ENCODE data around the gene CDH4.
A peak's percentile ranks its signal among the peaks of the same experiment; 100 is the strongest.

Gene CDH4

DNA sequence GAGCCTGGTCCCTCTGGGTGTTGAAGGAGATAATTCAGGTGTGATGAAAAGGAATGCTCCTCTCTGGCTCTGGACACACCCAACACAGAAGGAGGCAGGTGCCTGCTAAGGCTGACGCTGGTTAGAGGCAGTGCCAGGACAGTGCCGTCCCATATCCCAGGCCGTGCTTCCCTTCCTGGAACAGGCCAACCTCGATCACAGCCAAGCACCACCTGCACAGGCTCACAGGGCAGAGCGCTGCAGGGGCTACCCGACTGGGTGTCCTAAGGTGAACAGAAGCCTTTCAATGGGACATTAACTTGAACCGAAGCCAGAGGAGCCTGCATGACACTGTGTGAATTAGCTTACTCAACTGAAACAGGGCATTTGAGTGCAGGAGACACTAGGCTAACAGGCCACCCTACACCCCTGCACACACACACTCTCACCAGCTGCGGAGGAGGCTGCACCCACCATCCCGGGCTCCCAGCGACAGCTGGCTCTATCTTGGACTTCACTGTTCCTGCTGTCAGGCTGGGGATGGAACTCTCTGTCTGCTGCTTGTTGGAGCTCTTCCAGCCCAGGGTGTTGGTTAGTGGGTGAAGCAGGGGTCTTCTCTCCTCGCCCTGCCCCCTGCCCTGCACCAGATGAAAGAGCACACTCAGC, 466.4 kb downstream of the CDH4 start:
- Histone ChIP-seq H3K4me1 (ENCODE audit: control insufficient read depth, insufficient read depth, low read length) (peaks cover 11% of the 10 kb centered on the region), H3K4me3 (ENCODE audit: low read depth, low read length) (no peak overlapping the region), H3K9ac (ENCODE audit: low read depth, low read length) (peak overlapping the region; percentile 8), H3K27me3 (ENCODE audit: control insufficient read depth, insufficient read depth, low read length) (no peaks in the 10 kb centered on the region), H3K9me3 (ENCODE audit: control insufficient read depth, insufficient read depth, low read length) (no peaks in the 10 kb centered on the region), H3K36me3 (ENCODE audit: control insufficient read depth, insufficient read depth, low read length) (no peaks in the 10 kb centered on the region)

DNA sequence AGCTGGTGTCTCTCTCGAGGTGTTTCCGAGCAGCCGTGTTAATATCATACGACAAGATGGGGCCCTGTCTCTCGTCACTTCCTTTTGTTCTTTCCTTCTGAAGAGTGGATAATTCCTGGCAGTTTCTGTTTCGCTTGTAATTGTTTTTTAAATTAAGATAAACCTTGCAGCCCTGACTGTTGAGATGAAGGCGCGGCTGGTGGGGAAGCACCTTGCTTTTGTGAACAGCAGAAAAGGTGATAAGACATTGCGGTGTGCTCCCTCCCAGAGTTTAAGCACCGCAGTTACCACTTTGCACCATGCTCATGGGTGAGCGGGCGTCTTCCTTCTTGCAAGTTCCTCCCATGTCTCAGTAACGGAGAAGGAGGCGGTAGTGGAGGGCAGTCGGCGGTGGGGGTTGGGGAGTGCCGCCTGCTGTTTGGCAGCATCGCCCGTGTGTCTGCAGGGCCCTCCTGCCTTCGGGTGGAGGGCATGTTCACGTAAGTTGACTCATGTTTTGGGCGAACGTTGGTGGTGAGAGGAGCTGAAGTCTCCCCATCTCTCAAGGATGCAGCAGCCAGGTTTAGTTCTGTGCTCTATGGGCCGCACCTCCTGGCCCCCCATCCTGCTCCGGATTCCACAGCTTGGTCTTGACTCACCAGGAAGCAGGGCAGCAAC, 467.8 kb downstream of the CDH4 start:
- Histone ChIP-seq H3K9me3 (ENCODE audit: control insufficient read depth, insufficient read depth, low read length) (no peaks in the 10 kb centered on the region), H3K27me3 (ENCODE audit: control insufficient read depth, insufficient read depth, low read length) (no peaks in the 10 kb centered on the region), H3K4me3 (ENCODE audit: low read depth, low read length) (no peak overlapping the region), H3K9ac (ENCODE audit: low read depth, low read length) (peak overlapping the region; percentile 41), H3K4me1 (ENCODE audit: control insufficient read depth, insufficient read depth, low read length) (peaks cover 11% of the 10 kb centered on the region), H3K36me3 (ENCODE audit: control insufficient read depth, insufficient read depth, low read length) (no peaks in the 10 kb centered on the region)

DNA sequence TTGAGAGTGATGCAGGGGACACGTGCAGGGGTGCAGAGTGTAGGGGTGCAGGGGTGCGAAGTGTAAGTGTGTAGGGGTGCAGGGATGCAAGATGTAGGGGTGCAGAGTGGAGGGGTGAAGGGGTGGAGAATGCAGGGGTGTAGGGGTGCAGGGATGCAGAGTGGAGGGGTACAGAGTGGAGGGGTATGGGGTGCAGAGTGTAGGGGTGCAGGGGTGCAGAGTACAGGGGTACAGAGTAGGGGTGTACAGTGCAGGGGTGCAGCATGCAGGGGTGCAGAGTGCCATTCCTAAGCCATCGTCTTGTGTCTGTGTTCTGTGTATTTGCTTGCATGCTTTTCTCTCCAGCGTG, 468.3 kb downstream of the CDH4 start:
- H3K9me3 ChIP-seq (ENCODE audit: control insufficient read depth, insufficient read depth, low read length) = no peaks in the 10 kb centered on the region
- H3K36me3 ChIP-seq (ENCODE audit: control insufficient read depth, insufficient read depth, low read length) = no peaks in the 10 kb centered on the region
- H3K9ac ChIP-seq (ENCODE audit: low read depth, low read length) = no peak overlapping the region
- no peak overlapping the region for H3K4me3 ChIP-seq (ENCODE audit: low read depth, low read length)
- peaks cover 11% of the 10 kb centered on the region for H3K4me1 ChIP-seq (ENCODE audit: control insufficient read depth, insufficient read depth, low read length)
- H3K27me3 ChIP-seq (ENCODE audit: control insufficient read depth, insufficient read depth, low read length) = no peaks in the 10 kb centered on the region

DNA sequence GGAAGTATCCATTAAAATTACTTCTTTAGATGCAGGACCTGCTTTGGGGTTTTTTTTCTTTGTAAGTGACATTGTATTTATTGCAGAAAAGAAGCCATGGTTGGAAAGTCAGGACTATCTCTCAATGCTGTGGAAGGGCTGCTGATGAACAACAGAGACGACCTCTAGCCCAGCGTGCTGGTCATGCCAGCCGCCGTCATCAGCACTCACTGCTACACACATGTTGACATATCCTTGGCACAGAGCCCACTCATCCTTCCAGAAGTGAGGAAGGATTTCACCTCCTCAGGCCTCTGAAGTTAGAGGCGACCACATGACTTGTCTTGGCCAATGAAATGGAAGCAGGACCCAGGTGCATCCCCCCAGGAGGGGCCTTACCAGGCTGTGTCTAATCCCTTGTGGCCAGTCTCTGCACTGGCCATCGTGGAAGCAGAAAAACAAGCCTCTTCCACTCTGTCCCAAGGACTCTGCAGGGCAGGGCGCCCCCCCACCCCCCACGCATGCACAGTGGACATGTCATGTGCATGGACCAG, 470.2 kb downstream of the CDH4 start:
- Histone ChIP-seq H3K4me1 (ENCODE audit: control insufficient read depth, insufficient read depth, low read length) (peaks cover 11% of the 10 kb centered on the region), H3K9ac (ENCODE audit: low read depth, low read length) (no peak overlapping the region), H3K27me3 (ENCODE audit: control insufficient read depth, insufficient read depth, low read length) (no peaks in the 10 kb centered on the region)

GRCh38 chr20:61723529-61724257, 471.6 kb downstream of the CDH4 start:
- H3K4me1 ChIP-seq (ENCODE audit: control insufficient read depth, insufficient read depth, low read length) = peaks cover 10% of the 10 kb centered on the region
- no peaks in the 10 kb centered on the region for H3K27me3 ChIP-seq (ENCODE audit: control insufficient read depth, insufficient read depth, low read length)
- H3K36me3 ChIP-seq (ENCODE audit: control insufficient read depth, insufficient read depth, low read length) = no peaks in the 10 kb centered on the region
- H3K4me3 ChIP-seq (ENCODE audit: low read depth, low read length) = no peak overlapping the region
- peaks cover 3% of the 10 kb centered on the region for H3K9me3 ChIP-seq (ENCODE audit: control insufficient read depth, insufficient read depth, low read length)
- H3K9ac ChIP-seq (ENCODE audit: low read depth, low read length) = no peak overlapping the region

More for the DNA sequence above, 470.2 kb downstream of the CDH4 start:
- no peaks in the 10 kb centered on the region for H3K36me3 ChIP-seq (ENCODE audit: control insufficient read depth, insufficient read depth, low read length)
- H3K9me3 ChIP-seq (ENCODE audit: control insufficient read depth, insufficient read depth, low read length) = peaks cover 3% of the 10 kb centered on the region
- H3K4me3 ChIP-seq (ENCODE audit: low read depth, low read length) = no peak overlapping the region

DNA sequence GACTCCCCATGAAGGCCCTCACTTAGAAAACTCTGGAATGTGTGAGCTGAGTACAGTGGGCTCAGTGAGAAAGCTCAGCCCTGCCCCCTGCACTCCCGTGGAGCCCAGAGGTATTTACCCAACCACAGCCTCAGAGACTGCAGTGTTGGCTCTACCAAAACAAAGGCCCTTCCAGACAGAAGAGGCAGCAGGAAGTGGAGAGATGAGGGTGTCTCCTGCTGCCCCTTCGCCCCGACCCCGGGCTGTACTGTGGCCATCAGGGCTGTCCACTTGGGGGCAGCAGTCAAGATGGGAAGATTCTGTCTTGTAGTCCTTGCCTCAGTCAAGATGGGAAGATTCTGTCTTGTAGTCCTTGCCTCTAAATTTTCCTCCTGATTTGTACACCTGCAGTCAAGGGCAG, 472.3 kb downstream of the CDH4 start:
- H3K4me1 ChIP-seq (ENCODE audit: control insufficient read depth, insufficient read depth, low read length) = peaks cover 4% of the 10 kb centered on the region
- H3K36me3 ChIP-seq (ENCODE audit: control insufficient read depth, insufficient read depth, low read length) = no peaks in the 10 kb centered on the region
- H3K9me3 ChIP-seq (ENCODE audit: control insufficient read depth, insufficient read depth, low read length) = peaks cover 3% of the 10 kb centered on the region
- no peak overlapping the region for H3K4me3 ChIP-seq (ENCODE audit: low read depth, low read length)
- H3K27me3 ChIP-seq (ENCODE audit: control insufficient read depth, insufficient read depth, low read length) = no peaks in the 10 kb centered on the region
- H3K9ac ChIP-seq (ENCODE audit: low read depth, low read length) = no peak overlapping the region

DNA sequence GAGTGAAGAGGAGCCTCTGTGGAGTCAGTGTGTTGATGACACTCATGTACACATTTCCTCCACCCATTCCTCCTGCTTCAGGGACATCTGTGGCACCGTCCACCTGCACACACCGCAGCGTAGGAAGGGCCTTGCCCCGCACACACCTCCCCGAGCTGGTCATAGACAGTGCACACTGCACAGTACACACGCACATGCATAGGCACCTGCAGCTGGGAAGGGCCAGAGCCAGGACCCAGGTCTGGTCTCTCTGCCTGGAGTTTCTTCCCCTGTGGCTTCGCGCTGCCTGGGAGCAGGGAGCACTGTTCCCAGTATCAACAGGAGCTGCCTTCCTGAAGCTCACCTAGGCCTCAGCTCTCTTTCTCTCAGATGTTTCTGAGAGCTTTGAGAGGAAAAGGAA, 473.1 kb downstream of the CDH4 start:
- Histone ChIP-seq H3K27me3 (ENCODE audit: control insufficient read depth, insufficient read depth, low read length) (no peaks in the 10 kb centered on the region), H3K4me3 (ENCODE audit: low read depth, low read length) (no peak overlapping the region), H3K36me3 (ENCODE audit: control insufficient read depth, insufficient read depth, low read length) (no peaks in the 10 kb centered on the region), H3K4me1 (ENCODE audit: control insufficient read depth, insufficient read depth, low read length) (no peaks in the 10 kb centered on the region), H3K9me3 (ENCODE audit: control insufficient read depth, insufficient read depth, low read length) (peaks cover 3% of the 10 kb centered on the region), H3K9ac (ENCODE audit: low read depth, low read length) (no peak overlapping the region)

DNA sequence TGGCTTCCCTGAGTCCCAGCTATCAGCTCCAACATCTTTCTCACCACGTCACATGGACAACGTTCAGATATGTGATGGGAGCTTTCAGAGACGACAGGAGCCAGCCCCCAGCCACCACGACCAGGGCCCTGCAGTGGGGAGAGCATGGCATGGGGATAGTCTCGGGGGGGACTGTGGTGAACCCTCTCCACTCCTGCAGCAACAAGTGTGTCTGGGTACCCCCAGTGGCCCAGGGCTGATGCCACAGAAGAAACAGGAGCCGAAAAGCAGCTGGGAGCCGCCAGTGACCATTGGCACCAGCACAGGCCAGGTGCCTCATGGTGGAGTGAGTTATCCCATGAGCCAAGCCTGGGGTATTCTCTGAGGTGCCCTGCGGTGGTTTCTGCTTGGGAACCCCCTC, 473.9 kb downstream of the CDH4 start:
- Histone ChIP-seq H3K9ac (ENCODE audit: low read depth, low read length) (no peak overlapping the region), H3K27me3 (ENCODE audit: control insufficient read depth, insufficient read depth, low read length) (no peaks in the 10 kb centered on the region), H3K4me3 (ENCODE audit: low read depth, low read length) (no peak overlapping the region), H3K9me3 (ENCODE audit: control insufficient read depth, insufficient read depth, low read length) (peaks cover 3% of the 10 kb centered on the region), H3K4me1 (ENCODE audit: control insufficient read depth, insufficient read depth, low read length) (no peaks in the 10 kb centered on the region), H3K36me3 (ENCODE audit: control insufficient read depth, insufficient read depth, low read length) (no peaks in the 10 kb centered on the region)

DNA sequence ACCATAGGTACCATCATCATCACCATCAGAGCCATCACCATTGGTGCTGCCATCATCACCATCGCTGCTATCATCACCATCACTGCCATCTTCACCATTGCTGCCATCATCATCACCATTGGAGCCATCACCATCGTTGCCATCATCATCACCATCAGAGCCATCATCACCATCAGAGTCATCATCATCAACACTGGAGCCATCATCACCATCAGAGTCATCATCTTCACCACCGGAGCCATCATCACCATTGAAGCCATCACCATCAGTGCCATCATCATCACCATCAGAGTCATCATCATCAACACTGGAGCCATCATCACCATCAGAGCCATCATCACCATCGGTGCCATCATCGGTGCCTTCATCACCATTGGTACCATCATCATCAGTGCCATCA, 474.9 kb downstream of the CDH4 start:
- Histone ChIP-seq H3K9ac (ENCODE audit: low read depth, low read length) (no peak overlapping the region), H3K36me3 (ENCODE audit: control insufficient read depth, insufficient read depth, low read length) (no peaks in the 10 kb centered on the region), H3K4me1 (ENCODE audit: control insufficient read depth, insufficient read depth, low read length) (no peaks in the 10 kb centered on the region), H3K27me3 (ENCODE audit: control insufficient read depth, insufficient read depth, low read length) (no peaks in the 10 kb centered on the region), H3K4me3 (ENCODE audit: low read depth, low read length) (no peak overlapping the region), H3K9me3 (ENCODE audit: control insufficient read depth, insufficient read depth, low read length) (peaks cover 3% of the 10 kb centered on the region)

DNA sequence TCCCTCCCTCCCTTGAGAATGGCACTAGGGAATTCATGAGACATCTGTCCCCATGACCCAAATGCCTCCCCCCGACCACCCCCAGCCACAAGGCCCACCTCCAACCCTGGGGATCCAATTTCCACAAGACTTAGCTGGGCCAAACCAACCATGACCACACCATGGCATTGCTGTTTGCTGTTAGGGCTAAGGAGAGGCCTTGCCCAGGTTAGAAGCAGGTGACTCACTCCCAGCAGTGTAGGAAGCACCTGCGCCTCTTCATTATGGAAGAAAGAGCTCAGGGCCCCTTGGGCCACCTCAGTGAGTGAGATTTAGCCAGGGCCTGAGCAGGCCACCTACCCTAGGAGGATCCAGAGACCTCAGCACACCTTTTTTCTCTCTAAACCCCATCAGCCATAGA, 475.7 kb downstream of the CDH4 start:
- Histone ChIP-seq H3K4me3 (ENCODE audit: low read depth, low read length) (no peak overlapping the region), H3K9me3 (ENCODE audit: control insufficient read depth, insufficient read depth, low read length) (peaks cover 3% of the 10 kb centered on the region), H3K27me3 (ENCODE audit: control insufficient read depth, insufficient read depth, low read length) (no peaks in the 10 kb centered on the region), H3K36me3 (ENCODE audit: control insufficient read depth, insufficient read depth, low read length) (no peaks in the 10 kb centered on the region), H3K4me1 (ENCODE audit: control insufficient read depth, insufficient read depth, low read length) (no peaks in the 10 kb centered on the region), H3K9ac (ENCODE audit: low read depth, low read length) (no peak overlapping the region)

- Histone ChIP-seq H3K4me3 (ENCODE audit: low read depth, low read length) (no peak overlapping the region), H3K4me1 (ENCODE audit: control insufficient read depth, insufficient read depth, low read length) (no peaks in the 10 kb centered on the region), H3K9ac (ENCODE audit: low read depth, low read length) (no peak overlapping the region), H3K36me3 (ENCODE audit: control insufficient read depth, insufficient read depth, low read length) (no peaks in the 10 kb centered on the region), H3K9me3 (ENCODE audit: control insufficient read depth, insufficient read depth, low read length) (peaks cover 3% of the 10 kb centered on the region), H3K27me3 (ENCODE audit: control insufficient read depth, insufficient read depth, low read length) (no peaks in the 10 kb centered on the region)
These were observed 476.3 kb downstream of the CDH4 start for GRCh38 chr20:61728326-61728725.
